Nephron progenitor cell (in vitro differentiated cells): Measurements from ENCODE around the gene PLCD1.

ENCODE experiments used
- DNase-seq: peaks from one replicate; pipeline ENCODE4 v3.0.0; 2021
- H3K27ac Mint-ChIP-seq: 2 replicates; pipeline ENCODE4 v1.8.0; 2021; ENCODE audit warnings: mild to moderate bottlenecking, moderate library complexity, mixed read lengths
- H3K27me3 Mint-ChIP-seq: 2 replicates; pipeline ENCODE4 v1.8.0; 2021; ENCODE audit warnings: mild to moderate bottlenecking, low read depth, mixed read lengths; ENCODE audit not compliant: poor library complexity
- H3K36me3 Mint-ChIP-seq: 2 replicates; pipeline ENCODE4 v1.8.0; 2021; ENCODE audit warnings: low read depth, mixed read lengths
- H3K4me1 Mint-ChIP-seq: 2 replicates; pipeline ENCODE4 v1.8.0; 2021; ENCODE audit warnings: mixed read lengths
- H3K4me3 Mint-ChIP-seq: 2 replicates; pipeline ENCODE4 v1.8.0; 2021; ENCODE audit warnings: mild to moderate bottlenecking, moderate library complexity, mixed read lengths
- H3K9me3 Mint-ChIP-seq: 2 replicates; pipeline ENCODE4 v1.8.0; 2021; ENCODE audit warnings: mild to moderate bottlenecking, moderate library complexity, mixed read lengths
- TF ChIP-seq, protein P1 (sequence below): fragments of 200-600 bp; sonication (generic); IDR thresholded peaks from 2 replicates; pipeline ENCODE4 v1.5.0; 2021; ENCODE audit warnings: antibody characterized with exemption

Gene PLCD1

DNA sequence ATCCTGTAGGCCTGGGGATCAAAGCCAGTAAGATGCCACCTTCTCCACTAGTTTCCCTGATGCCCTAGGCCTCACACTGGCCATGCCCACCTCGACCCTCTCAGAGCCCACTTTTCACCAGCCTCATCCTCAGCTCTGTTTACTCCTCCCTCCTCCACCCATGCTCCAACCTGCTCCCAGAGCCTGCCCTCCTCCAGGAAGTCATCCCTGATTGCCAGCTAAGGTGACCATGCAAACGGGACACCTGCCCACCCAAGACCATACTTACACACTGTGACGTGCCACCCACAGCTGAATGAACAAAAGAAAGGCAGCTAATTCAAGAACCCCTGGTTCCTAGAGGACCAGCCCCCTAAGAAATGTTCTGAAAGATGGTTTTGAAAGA is 9.1 kb downstream of the PLCD1 start:
- H3K4me3 Mint-ChIP-seq: no peak overlapping the region
- no peak overlapping the region for H3K27ac Mint-ChIP-seq
- TF ChIP-seq, protein P1, sequence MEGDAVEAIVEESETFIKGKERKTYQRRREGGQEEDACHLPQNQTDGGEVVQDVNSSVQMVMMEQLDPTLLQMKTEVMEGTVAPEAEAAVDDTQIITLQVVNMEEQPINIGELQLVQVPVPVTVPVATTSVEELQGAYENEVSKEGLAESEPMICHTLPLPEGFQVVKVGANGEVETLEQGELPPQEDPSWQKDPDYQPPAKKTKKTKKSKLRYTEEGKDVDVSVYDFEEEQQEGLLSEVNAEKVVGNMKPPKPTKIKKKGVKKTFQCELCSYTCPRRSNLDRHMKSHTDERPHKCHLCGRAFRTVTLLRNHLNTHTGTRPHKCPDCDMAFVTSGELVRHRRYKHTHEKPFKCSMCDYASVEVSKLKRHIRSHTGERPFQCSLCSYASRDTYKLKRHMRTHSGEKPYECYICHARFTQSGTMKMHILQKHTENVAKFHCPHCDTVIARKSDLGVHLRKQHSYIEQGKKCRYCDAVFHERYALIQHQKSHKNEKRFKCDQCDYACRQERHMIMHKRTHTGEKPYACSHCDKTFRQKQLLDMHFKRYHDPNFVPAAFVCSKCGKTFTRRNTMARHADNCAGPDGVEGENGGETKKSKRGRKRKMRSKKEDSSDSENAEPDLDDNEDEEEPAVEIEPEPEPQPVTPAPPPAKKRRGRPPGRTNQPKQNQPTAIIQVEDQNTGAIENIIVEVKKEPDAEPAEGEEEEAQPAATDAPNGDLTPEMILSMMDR: no peak
- peaks cover 19% of the 10 kb centered on the region for H3K27me3 Mint-ChIP-seq
- H3K36me3 Mint-ChIP-seq: peaks cover 16% of the 10 kb centered on the region
- no peak for DNase-seq
- peaks cover 4% of the 10 kb centered on the region for H3K9me3 Mint-ChIP-seq
- peaks cover 31% of the 10 kb centered on the region for H3K4me1 Mint-ChIP-seq

DNA sequence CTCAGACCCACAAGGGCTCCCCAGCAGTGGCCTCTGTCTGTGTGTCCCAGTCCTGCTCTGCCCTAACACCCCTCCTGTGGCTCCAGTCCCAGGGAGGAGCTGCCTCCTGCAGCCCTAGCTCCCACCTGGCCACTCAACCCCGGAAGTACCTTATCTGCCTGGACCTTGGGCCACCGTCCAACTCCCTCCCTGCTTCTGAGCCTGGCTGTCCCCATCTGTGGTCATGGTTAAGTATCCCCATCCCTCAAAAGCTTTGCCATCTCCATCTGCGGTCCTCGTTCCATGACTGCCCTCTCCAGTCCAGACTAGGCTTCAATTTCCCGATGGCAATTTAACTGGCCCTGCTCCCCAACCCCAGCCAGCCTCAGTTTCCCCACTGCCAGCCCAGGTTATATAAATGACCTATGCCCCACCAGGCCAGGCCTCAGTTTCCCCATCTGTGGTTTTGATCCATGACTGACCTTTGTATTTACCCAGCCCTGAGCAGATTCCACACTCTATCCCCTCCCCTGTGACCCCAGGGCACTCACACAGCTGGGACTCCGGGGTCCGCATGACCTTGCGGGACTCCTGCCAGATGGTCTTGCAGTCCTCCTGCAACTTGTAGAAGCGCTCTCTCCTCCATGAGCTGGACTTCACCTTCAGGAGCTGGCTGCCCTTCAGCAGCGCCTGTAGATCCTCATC is 9.6 kb downstream of the PLCD1 start:
- Mint-ChIP-seq H3K4me1 (peaks cover 27% of the 10 kb centered on the region), H3K9me3 (peaks cover 9% of the 10 kb centered on the region), H3K27me3 (peaks cover 15% of the 10 kb centered on the region), H3K4me3 (no peak overlapping the region), H3K36me3 (peaks cover 22% of the 10 kb centered on the region), H3K27ac (no peak overlapping the region)
- DNase-seq: no peak
- TF ChIP-seq, protein P1: no peak

DNA sequence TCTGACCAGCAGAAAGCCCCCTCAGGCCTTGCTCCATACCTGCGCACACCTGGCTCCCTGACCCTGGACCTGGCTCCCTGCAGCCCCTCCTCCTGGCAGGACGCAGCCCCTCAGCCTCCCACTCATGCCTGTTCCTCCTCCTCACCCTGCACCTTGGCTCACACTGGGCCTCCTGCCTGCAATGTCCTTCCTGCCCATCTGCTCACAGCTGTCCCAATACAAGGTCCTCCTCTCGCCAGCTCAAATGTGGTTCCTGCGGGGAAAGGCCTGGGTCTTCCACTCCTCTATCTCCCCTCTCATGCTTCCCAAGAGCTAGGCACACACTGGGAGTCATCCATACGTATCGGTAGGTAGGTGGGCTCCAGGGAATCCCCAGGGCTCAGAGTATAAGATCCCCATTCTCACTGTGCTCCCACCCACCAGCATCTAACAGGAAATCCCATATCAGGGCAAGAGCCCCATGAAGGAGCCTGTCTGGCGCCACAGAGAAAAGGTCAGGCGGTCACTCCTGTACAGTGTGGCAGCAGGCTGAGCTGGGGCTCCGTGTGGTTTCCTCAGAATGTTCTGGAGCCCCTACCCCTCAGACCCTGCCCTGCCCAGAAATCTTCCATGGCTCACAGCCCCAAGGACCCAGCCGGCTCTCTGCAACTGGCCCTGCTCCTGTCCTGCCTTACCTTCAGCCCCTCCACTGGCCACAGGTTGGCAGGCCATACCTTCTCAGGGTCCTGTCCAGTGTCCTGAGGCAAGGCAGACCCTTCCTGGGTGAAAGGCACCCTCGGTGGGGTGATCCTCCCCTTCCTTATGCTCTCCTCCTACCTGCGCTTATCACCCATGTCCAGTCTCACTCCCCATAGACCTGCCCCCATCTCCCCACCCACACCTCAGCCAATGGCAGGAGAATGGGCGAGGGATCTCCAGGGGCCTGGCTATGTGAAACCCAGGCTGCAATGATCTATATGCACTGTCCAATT is 10.9 kb downstream of the PLCD1 start:
- DNase-seq: no peak
- H3K4me3 Mint-ChIP-seq: no peak overlapping the region
- peaks cover 20% of the 10 kb centered on the region for H3K4me1 Mint-ChIP-seq
- peaks cover 11% of the 10 kb centered on the region for H3K27me3 Mint-ChIP-seq
- TF ChIP-seq, protein P1: no peak
- peaks cover 12% of the 10 kb centered on the region for H3K9me3 Mint-ChIP-seq
- peaks cover 34% of the 10 kb centered on the region for H3K36me3 Mint-ChIP-seq
- peak overlapping the region; percentile 90 for H3K27ac Mint-ChIP-seq

DNA sequence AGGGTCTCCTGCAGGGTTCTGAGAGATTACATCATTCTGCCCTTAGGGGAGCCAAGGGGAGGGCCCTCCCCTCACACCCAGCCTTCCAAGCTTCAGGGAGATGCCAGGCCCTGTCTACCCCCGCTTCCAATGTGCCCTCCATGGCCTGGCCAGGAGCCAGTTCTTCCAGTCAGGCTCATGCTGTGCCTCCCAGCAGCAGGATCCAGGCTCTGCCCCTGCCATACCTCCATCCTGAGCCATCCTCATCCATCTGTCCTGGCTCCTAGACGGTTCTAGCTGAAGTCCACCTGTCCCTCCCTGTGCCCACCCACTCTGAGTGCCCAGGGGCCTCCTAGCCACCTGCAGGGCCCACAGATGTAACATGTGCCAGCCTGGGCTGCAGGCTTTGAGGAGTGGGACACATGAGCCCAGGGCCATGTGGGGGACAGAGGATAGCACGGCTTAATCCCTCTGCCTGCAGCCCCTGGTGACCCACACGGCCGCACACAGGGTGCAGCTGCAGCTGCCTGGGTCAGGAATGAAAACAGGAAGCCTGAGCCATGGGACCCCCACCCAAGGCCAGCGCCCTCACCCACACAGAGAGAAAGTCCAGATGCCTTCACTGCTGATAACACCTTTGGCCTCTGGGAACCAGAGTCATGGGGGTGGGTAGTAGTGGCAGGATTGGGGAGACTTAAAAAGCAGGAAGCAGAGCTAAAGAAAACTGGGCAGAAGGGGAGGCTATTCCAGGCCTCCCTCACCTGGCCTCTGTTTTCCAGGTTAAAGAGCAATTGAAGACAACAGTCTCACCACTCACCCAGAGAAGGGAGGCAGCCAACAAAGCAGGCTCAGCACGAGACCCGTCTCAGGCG is 11.8 kb downstream of the PLCD1 start:
- DNase-seq: no peak
- TF ChIP-seq, protein P1: no peak
- H3K27me3 Mint-ChIP-seq: peaks cover 11% of the 10 kb centered on the region
- no peak overlapping the region for H3K4me3 Mint-ChIP-seq
- peaks cover 12% of the 10 kb centered on the region for H3K9me3 Mint-ChIP-seq
- H3K27ac Mint-ChIP-seq: no peak overlapping the region
- peaks cover 12% of the 10 kb centered on the region for H3K4me1 Mint-ChIP-seq
- H3K36me3 Mint-ChIP-seq: peaks cover 36% of the 10 kb centered on the region

DNA sequence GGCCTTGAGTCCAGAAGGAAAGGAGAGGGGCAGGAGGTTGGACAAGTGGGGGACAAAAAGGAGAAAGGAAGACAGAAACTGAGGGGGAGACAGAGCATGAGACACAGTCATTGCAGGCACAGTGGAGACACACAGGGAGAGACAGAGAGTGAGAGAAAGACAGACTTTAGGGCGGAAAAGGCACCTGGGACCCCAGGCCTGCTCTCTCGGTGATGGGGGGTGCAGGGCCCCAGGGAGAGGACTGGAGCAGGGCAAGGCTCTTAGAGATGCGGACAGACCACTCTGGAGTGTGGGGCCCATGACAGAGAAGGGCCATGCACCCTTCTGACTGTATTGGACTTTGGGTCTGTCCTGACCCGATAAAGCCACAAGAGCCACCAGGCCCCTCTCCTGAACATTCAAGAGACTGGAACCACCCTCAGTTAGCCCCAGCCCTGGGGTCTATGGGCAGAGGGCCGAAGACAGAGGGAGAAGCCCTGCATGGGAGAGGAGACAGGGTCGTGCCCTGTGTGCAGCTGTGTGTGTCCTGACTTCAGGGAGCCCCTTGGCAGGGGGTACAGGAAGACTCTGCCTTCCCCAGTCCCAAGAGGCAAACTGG is 12.5 kb downstream of the PLCD1 start:
- Mint-ChIP-seq H3K36me3 (peaks cover 36% of the 10 kb centered on the region), H3K9me3 (peaks cover 12% of the 10 kb centered on the region), H3K27ac (peak overlapping the region; percentile 92), H3K4me1 (peaks cover 12% of the 10 kb centered on the region), H3K4me3 (no peak overlapping the region), H3K27me3 (peaks cover 11% of the 10 kb centered on the region)
- no peak for DNase-seq
- TF ChIP-seq, protein P1: no peak
